Epidermal melanocyte (primary cell): ENCODE data around the gene ABCC3.

Experiments
- DNase-seq: peaks from one replicate; pipeline ENCODE4 v3.0.0; 2011; ENCODE audit warnings: low spot score; ENCODE audit not compliant: insufficient read length

Gene ABCC3

GRCh38 chr17:50607522-50608175 lies 27.0 kb upstream of the ABCC3 start:
- peak; percentile 49 for DNase-seq

DNA sequence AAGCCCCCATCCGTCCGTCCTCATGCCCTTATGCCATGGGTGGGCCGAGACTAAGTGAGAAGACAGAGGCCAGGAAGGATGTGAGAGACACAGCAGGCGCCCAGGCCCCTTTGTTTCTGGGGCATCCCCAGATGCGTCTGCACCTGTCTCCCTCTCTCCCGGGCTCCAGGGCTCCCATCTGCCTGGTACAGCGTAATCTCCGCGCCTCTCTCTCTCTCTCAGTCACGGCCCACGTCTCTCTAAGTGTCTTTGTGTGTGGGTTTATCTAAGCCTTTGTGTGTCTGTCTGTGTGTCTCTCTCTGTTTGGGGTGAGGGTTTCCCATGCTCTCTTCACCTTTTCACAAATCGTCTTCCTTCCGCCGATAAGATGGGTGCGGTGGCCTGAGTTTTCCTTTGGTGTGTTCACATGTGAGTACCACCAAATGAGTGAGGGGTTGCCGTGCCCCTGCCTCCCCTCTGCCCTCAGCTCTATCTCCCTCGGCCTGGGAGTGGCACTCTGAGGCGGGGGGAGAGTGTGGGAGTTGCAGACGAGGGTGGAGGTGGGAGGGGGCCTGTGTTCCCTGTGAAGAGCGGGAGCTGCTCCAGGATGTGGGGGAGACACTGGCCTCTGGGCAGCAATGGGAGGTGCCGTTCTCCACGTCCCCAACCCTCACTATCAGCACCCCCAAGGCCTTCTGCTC lies 25.8 kb upstream of the ABCC3 start:
- DNase-seq: no peak

GRCh38 chr17:50609380-50610074 lies 25.2 kb upstream of the ABCC3 start:
- DNase-seq: no peak

DNA sequence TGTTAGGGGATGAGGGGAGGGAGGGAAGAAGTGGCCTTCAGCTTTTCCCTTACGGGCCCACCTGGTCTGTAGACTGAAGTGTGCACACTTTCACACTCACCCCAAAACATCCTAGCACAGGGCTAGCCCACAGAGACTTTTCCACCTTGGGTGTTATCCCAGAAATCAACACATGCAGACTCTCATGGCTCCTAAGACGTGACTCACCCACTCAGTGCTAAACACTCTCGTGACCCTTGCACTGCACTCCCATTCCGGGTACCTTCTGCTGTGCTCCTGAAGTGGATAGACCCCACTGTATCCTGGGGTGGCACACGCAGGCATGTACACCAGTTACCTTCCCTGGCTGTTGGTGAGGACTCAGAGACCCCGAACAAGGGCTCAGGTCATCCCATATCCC lies 23.0 kb upstream of the ABCC3 start:
- DNase-seq: no peak

DNA sequence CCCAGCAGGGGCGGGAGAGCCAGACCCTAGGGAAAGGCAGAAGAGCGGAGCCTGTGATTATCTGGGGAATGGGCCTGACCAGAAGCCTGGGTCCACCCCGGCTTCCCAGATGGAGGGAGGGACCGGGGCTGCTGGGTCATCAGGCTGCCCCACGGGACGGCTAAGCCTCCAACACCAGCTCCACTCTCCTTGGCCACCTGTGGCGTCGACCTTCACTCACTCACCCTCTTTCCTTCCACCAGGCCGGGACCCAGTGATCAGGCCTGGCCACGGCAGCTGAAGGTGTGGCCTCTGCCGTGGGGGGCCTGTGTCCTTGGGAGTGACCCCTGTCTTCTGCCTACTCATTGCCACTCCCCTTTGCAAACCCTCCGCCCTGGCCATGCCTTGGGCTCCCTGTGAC lies 22.4 kb upstream of the ABCC3 start:
- no peak for DNase-seq

DNA sequence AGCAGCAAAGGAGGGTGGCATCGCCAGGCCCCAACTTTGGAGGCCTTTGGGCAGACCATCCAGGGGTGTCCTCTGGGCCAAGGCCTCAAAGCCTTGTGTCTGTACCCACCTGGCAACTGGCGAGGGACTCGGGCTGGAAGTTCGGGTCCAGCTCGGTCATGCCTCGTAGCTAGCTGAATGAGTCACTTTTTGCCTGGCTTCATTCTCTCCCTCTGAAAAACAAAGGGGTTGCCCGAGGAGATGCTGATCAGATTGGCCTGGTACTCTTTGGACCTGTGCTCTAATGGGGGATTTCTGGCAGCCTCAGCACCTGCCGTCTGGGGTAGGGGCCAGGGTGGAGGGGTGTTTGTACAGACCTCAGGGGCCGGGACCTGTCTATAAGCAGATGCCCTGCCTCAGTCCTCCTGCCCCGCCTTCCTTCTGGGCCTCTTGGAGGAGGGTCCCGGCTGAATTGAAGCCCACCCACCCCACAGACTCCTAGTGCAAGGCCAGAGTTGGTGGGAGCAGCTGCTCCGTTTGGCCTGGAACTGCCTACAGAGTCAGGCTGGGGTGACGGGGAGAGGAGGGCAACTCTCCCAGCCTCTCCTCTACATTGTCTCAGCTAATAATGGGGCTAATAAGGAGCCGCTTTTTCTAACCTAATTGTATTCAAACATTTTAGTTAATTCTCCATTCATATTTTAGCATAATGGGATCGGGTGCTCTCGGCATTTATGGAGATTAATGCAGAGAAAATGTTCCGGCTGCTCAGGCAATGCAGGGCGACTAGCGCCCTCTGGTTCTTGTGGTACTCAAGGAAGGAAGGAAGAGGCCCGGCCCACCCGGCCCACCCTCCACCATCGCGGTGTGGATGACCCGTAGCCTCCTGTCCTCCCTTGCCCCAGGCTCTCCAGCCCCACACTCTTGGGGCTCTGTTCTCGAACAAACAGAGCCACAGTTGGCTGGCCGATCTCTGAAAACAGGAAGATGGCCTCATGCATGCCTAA lies 21.4 kb upstream of the ABCC3 start:
- DNase-seq: no peak

DNA sequence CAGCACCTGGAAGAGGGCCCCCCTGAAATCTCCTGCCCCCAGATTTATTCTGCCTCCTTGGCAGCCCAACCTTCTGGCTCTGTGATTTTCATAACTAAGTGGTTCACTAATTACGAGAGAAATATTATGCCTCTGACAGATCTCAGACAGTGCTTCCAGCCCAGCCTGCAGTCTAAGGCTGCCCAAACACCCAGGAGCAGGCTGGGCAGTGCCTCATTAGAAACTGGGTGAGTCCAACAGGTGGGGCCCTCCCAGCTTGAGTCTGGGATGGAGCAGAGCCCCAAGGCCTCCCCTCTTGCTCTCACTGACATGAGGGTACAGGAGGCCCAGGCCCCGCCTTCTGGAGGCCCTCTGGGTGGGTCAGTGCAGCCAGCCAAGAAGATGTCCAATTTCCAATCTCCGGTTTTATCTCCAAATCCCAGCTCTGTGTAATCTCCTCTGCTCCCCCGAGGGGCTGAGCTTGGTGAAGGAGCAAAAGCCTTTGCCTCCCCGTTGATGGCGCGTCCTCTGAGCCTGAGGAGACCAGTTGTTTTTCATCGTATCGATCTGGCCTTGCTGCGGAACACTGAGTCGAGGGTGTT lies 20.1 kb upstream of the ABCC3 start:
- no peak for DNase-seq

DNA sequence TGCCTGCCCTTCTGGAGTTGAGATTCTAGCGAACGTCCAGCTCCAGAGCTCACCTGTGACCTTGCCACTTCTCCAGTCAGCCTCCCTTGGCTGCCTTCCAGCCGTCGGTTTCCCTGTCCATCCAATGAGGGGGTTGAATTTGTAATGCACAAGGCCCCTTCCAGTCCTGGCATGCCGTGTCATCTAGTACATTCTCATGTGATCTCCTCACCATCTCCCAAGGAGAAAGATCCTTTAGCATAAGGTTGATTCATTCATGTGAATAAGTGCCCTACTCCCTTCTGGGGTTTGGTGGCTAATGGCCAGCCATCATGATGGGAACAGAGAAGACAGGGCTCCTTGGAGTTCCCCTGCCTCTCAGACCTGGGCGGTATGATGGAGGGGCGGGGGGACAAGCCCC lies 18.9 kb upstream of the ABCC3 start:
- no peak for DNase-seq

DNA sequence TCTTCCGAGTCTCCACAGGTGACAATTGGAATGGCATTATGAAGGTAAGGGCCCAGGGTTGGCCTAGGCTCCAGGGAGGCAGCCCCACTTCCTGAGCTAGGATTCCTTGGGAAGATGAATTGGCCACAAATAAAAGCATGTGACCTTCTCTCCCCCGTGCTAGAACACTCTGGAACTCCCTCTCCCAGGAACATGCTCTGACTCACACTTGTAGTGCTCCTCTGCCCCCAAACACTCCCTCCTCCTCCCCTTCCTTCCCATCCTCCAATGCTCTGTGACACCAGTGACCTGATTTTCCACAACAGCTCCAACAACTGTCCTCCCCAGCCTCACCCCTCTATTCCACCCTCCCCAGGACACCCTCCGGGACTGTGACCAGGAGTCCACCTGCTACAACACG lies 16.4 kb upstream of the ABCC3 start:
- no peak for DNase-seq

GRCh38 chr17:50618941-50619340 lies 15.7 kb upstream of the ABCC3 start:
- DNase-seq: no peak

DNA sequence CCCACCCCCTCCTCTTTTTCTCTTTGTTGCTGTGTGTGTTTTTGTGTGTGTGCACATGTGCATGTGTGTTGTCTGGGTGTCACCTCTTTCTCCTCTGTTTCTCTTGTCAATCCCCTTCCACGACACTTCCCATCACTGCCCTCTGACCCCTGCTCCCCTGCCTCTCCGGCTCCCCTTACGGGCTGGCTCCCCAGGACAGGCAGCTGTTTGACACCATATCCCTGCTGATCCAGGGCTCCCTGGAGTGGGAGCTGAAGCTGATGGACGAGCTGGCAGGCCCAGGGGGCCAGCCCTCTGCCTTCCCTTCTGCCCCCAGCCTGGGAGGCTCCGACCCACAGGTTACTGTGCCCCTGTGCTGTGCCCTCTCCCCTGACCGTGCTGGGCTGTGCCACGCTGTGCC lies 15.2 kb upstream of the ABCC3 start:
- DNase-seq: no peak

DNA sequence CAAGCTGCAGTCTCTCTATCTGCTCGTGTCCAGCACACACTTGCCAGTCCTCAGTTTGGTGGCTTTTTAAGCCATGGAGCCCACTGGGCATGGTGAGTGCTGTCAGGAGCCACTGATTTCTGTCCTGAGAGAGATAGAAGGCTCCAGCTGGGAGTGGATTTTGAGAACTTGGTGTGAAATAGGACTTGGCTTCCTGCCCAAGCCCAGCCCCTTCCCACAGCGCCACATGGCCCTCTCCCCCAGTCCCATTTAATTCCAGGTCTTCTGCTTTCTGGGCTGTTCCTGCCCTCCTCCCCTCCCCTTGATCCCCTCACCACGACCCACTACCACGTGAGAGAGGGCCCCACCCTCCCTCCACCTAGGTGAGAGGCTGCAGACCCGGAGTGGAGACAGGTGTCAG lies 14.4 kb upstream of the ABCC3 start:
- DNase-seq: no peak

DNA sequence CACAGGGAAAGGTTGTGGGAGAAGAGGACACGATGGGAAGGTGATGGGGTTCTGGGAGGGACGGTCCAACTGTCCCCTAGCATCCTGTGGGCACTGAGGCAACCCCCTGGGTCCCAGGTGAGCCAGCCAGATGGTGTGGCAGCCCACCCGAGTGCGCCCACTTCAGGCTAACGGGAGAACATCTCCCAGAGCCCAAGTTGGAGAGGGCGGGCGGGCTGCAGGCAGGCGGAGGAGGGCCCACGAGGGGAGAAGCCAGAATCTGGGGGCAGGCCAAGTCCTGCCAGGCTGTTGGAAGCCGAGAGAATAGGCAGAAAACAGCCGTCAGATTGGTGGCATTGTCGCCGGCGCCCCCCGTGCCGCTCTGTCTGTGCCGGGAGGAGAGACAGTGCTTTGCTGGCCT lies 13.8 kb upstream of the ABCC3 start:
- DNase-seq: no peak

DNA sequence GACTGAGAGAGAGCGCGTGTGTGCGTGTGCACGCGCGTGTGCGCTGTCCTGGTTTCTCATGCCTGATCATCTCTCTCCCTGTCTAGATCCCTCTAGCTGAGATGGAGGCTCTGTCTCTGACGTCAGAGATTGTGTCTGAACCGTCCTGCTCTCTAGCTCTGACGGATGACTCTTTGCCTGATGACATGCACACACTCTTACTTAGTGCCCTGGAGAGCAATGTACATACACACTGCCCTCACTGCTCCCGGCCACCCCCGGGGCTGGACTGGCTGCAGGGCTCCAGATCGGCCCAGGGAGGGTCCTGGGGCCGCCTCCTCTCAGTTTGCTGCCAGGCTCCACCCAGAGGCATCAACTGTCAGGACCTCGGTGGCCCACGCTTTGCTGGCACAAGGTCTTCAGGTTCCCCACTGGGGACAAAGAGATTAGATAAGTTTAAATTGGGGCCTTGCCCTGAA lies 13.1 kb upstream of the ABCC3 start:
- no peak for DNase-seq

GRCh38 chr17:50624321-50624934 lies 10.3 kb upstream of the ABCC3 start:
- DNase-seq: no peak

GRCh38 chr17:50625032-50625871 lies 9.4 kb upstream of the ABCC3 start:
- DNase-seq: no peak

GRCh38 chr17:50626037-50626574 lies 8.6 kb upstream of the ABCC3 start:
- DNase-seq: peak; percentile 60

GRCh38 chr17:50627036-50627781 lies 7.5 kb upstream of the ABCC3 start:
- no peak for DNase-seq
